Measurements from ENCODE around the gene PRDM11.

Gene PRDM11

DNA sequence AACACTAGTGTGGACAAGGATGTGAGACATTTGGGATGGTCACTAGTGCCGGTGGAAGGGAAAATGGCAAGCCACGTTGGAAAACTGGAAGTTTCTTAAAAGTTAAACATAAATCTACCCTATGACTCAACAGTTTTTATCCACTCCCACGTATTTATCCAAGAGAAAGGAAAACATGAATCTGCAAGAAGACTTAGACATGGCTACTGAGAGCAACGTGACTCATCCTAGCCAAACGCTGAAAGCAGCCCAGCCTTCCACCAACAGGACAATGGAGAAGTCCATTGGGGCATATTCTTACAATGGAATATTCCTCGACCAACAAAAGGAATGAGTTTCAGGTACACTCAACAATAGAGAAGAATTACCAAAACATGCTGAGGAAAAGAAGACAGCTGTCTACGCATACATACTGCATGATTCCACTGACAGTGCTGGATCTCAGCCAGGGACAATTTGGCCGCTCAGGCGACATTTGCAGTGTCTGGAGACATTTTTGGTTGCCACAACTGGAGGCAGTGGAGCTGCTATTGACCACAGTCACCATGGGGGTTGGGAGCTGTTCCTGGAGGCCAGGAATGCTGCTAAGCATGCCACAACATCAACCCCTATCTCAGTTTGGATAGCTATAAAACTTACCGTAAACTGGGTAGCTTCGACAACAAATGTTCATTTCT, 118.5 kb downstream of the PRDM11 start:
- TF ChIP-seq, protein P1, sequence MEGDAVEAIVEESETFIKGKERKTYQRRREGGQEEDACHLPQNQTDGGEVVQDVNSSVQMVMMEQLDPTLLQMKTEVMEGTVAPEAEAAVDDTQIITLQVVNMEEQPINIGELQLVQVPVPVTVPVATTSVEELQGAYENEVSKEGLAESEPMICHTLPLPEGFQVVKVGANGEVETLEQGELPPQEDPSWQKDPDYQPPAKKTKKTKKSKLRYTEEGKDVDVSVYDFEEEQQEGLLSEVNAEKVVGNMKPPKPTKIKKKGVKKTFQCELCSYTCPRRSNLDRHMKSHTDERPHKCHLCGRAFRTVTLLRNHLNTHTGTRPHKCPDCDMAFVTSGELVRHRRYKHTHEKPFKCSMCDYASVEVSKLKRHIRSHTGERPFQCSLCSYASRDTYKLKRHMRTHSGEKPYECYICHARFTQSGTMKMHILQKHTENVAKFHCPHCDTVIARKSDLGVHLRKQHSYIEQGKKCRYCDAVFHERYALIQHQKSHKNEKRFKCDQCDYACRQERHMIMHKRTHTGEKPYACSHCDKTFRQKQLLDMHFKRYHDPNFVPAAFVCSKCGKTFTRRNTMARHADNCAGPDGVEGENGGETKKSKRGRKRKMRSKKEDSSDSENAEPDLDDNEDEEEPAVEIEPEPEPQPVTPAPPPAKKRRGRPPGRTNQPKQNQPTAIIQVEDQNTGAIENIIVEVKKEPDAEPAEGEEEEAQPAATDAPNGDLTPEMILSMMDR (IDR thresholded peaks at IDR 0.05; ENCODE audit: control insufficient read depth, insufficient read depth, low read depth, low read length, missing control alignments), result no peak
- H3K4me3 ChIP-seq (ENCODE audit: control insufficient read depth, low read depth, low read length), result no peak overlapping the region
- peak; percentile 64 for DNase-seq (ENCODE audit: low read depth)

DNA sequence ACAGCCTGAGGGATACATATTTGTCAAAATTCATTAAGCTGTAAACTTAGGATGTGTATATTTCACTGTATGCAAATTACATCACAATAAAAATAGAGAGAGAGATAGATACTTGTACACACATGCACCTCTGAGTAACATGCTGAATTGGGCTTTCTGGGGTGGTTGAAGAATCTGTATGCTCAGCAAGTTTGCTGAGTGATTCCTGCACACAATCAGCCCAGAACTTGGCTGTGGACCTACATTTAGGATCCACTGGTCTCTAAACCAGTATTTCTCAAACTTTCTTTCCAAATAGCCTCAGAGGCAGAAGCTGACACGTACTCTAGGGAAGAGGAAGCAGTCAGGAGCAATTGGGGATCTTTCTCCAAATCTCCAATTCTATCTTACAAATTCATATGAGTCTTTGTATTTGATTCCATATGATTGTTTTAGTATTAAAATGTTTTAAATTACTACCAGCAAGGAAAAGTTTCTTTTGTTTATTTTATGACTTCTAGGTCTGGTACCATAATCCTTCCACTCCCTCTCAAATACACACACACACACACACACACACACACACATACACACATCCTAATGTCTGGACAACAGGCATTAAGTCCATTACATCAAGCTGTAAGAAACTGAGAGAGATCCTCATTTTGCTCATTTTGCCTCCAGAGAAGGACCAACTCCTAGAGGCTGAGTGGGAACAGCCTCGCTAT, 119.7 kb downstream of the PRDM11 start:
- TF ChIP-seq, protein P1 (IDR thresholded peaks at IDR 0.05; ENCODE audit: control insufficient read depth, insufficient read depth, low read depth, low read length, missing control alignments), result no peak
- DNase-seq (ENCODE audit: low read depth), result no peak
- H3K4me3 ChIP-seq (ENCODE audit: control insufficient read depth, low read depth, low read length), result no peak overlapping the region

DNA sequence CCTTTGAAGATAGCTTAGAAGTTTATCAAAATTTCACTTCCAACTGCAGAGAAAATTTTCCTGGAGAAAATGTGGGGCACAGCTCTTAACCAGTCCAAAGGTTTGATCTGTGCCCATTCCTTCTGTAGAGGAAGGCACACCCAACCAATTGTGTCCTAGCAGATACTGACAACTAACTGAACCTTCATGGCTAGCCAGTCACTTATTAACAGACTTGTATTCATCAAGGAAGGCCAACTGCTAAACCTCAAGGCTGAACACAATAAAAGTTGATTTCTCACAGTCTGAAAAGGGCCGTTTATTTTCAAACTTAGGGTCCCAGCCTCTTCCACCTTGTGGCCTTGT, 120.2 kb downstream of the PRDM11 start:
- TF ChIP-seq, protein P1 (IDR thresholded peaks at IDR 0.05; ENCODE audit: control insufficient read depth, insufficient read depth, low read depth, low read length, missing control alignments), result no peak
- no peak overlapping the region for H3K4me3 ChIP-seq (ENCODE audit: control insufficient read depth, low read depth, low read length)
- DNase-seq (ENCODE audit: low read depth), result no peak

DNA sequence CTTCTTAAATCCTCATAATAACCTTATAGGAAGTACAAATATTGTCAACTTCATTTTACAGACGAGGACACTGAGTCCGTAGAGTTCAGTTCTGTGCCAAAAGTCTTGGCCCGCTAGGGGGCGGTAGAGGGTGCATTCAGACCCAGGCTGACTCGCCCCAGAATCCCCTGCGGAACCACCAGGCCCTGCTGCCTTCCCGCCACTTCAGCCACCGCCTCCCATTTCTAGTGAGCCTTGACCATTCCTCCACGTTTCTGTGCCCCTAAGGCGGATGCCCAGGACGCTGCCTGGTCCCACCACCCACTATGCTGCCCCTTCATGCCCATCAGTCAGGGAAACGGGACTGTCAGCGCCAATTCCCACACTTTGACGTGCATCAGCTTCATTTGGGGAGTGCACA, 120.6 kb downstream of the PRDM11 start:
- DNase-seq (ENCODE audit: low read depth), result no peak
- TF ChIP-seq, protein P1 (IDR thresholded peaks at IDR 0.05; ENCODE audit: control insufficient read depth, insufficient read depth, low read depth, low read length, missing control alignments), result peak; percentile 12
- no peak overlapping the region for H3K4me3 ChIP-seq (ENCODE audit: control insufficient read depth, low read depth, low read length)

DNA sequence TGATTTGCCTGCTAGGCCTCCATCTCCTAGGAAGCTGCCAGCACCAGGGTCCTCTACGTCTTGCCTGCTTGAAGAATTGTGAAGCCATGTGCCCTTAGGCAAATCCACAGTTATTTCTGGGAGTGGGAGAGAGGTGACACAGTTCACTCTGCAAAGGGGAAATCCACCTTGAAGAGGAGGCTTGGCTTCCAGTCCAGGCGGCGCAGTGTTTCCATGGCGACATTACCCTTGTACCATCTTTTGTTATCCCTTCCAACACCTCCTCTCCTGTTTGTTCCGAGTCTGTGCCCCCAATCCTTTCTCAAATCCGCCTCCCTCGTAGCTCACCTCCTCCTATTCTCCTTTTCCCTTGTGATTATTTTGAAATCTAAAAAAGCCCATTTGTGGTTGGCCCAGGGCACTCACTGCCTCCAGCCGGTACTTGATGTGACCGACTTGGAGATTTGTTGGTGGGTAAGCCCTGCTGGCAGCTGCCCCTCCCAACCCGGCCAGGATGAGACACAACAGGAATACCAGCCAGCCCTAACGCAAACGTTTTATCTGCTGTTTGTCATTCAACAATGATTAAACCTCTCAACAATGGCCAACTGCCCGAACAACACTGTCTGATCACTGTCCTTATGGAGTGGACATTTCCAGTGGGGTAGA, 121.3 kb downstream of the PRDM11 start:
- TF ChIP-seq, protein P1 (IDR thresholded peaks at IDR 0.05; ENCODE audit: control insufficient read depth, insufficient read depth, low read depth, low read length, missing control alignments), result no peak
- no peak overlapping the region for H3K4me3 ChIP-seq (ENCODE audit: control insufficient read depth, low read depth, low read length)
- DNase-seq (ENCODE audit: low read depth), result no peak

DNA sequence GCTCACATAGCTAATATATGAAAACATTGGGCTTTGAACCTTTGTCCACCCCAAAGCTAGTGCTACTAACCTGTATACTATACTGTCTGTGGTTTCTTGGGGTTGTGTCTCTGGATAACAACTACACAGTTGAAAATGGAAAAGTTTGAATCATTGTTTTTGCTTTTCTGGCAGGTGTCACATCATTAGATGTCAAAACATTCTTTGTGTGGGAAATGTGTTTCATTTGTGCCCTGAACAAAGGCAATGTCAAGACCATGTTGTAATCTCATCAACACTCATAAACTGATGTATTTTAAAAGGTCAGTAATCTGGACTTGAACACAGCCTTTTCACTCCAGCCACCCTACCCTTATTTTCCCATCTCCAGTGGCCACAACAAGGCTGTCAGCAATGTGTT, 123.2 kb downstream of the PRDM11 start:
- DNase-seq (ENCODE audit: low read depth), result no peak
- H3K4me3 ChIP-seq (ENCODE audit: control insufficient read depth, low read depth, low read length), result no peak overlapping the region
- TF ChIP-seq, protein P1 (IDR thresholded peaks at IDR 0.05; ENCODE audit: control insufficient read depth, insufficient read depth, low read depth, low read length, missing control alignments), result no peak
